ENCODE measurements around the gene ADRA1B. TPM values are rescaled to one million over a fixed set of nuclear protein-coding genes. Genes with fewer than 3 reads are reported as not detected.

ADRA1B gene
- total and polyA plus RNA-seq, 2 of the 8 experiments (the other 6 are each of a cell fraction or from before 2014, with no cell fraction given) = not detected

DNA sequence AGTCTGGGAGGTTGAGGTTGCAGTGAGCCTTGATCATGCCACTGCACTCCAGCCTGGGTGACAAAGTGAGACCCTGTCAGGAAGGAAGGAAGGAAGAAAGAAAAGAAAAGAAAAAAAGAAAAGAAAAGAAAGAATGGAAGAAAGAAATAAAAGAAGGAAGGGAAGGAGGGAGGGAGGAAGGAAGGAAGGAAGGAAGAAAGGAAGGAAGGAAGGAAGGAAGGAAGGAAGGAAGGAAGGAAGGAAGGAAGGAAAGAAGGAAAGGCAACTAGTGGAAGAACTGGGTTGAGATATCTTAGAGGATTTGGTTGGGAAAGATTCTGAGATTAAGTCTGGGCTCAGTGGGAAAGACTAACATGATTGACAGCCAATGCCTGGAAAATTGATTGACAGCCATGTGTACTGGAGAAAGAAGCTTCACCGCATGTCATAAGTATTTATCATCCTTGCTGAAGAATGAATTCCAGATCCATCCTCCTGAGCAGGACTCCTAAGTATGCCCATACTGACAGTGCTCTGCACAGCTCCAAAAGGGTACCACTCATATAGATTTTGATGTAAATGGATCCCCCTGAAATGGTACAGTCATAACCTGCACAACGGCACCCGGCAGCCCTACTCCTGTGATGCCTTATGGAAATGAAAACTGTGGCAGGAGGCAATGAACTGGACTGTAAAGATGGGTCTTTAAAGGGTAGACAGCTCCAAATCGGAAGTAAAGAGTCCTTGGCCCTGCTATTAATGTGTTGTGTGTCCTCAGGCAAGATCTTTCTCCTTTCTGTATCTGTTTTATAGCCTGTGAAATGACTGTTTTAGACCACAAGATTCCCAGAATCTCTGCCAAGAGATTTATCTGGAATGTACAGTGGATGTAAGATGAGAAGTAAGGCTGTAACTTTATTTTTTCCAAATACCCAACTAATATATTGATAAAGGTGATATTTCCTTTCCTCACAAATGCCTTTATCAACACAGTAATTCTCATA is 16.9 kb upstream of the ADRA1B start (continued):
- TF ChIP-seq, protein P1, sequence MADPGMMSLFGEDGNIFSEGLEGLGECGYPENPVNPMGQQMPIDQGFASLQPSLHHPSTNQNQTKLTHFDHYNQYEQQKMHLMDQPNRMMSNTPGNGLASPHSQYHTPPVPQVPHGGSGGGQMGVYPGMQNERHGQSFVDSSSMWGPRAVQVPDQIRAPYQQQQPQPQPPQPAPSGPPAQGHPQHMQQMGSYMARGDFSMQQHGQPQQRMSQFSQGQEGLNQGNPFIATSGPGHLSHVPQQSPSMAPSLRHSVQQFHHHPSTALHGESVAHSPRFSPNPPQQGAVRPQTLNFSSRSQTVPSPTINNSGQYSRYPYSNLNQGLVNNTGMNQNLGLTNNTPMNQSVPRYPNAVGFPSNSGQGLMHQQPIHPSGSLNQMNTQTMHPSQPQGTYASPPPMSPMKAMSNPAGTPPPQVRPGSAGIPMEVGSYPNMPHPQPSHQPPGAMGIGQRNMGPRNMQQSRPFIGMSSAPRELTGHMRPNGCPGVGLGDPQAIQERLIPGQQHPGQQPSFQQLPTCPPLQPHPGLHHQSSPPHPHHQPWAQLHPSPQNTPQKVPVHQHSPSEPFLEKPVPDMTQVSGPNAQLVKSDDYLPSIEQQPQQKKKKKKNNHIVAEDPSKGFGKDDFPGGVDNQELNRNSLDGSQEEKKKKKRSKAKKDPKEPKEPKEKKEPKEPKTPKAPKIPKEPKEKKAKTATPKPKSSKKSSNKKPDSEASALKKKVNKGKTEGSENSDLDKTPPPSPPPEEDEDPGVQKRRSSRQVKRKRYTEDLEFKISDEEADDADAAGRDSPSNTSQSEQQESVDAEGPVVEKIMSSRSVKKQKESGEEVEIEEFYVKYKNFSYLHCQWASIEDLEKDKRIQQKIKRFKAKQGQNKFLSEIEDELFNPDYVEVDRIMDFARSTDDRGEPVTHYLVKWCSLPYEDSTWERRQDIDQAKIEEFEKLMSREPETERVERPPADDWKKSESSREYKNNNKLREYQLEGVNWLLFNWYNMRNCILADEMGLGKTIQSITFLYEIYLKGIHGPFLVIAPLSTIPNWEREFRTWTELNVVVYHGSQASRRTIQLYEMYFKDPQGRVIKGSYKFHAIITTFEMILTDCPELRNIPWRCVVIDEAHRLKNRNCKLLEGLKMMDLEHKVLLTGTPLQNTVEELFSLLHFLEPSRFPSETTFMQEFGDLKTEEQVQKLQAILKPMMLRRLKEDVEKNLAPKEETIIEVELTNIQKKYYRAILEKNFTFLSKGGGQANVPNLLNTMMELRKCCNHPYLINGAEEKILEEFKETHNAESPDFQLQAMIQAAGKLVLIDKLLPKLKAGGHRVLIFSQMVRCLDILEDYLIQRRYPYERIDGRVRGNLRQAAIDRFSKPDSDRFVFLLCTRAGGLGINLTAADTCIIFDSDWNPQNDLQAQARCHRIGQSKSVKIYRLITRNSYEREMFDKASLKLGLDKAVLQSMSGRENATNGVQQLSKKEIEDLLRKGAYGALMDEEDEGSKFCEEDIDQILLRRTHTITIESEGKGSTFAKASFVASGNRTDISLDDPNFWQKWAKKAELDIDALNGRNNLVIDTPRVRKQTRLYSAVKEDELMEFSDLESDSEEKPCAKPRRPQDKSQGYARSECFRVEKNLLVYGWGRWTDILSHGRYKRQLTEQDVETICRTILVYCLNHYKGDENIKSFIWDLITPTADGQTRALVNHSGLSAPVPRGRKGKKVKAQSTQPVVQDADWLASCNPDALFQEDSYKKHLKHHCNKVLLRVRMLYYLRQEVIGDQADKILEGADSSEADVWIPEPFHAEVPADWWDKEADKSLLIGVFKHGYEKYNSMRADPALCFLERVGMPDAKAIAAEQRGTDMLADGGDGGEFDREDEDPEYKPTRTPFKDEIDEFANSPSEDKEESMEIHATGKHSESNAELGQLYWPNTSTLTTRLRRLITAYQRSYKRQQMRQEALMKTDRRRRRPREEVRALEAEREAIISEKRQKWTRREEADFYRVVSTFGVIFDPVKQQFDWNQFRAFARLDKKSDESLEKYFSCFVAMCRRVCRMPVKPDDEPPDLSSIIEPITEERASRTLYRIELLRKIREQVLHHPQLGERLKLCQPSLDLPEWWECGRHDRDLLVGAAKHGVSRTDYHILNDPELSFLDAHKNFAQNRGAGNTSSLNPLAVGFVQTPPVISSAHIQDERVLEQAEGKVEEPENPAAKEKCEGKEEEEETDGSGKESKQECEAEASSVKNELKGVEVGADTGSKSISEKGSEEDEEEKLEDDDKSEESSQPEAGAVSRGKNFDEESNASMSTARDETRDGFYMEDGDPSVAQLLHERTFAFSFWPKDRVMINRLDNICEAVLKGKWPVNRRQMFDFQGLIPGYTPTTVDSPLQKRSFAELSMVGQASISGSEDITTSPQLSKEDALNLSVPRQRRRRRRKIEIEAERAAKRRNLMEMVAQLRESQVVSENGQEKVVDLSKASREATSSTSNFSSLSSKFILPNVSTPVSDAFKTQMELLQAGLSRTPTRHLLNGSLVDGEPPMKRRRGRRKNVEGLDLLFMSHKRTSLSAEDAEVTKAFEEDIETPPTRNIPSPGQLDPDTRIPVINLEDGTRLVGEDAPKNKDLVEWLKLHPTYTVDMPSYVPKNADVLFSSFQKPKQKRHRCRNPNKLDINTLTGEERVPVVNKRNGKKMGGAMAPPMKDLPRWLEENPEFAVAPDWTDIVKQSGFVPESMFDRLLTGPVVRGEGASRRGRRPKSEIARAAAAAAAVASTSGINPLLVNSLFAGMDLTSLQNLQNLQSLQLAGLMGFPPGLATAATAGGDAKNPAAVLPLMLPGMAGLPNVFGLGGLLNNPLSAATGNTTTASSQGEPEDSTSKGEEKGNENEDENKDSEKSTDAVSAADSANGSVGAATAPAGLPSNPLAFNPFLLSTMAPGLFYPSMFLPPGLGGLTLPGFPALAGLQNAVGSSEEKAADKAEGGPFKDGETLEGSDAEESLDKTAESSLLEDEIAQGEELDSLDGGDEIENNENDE (IDR thresholded peaks at IDR 0.05; ENCODE audit: insufficient replicate concordance, low read length) = no peak
- TF ChIP-seq RXRA (IDR thresholded peaks at IDR 0.05; ENCODE audit: insufficient read depth, low read depth, low read length) (no peak), CBX5 (IDR thresholded peaks at IDR 0.05; ENCODE audit: low read depth, low read length) (no peak), TAF7 (optimal IDR thresholded peaks at IDR 0.05; ENCODE audit: borderline replicate concordance, low read depth, low read length) (no peak), BACH1 (IDR thresholded peaks at IDR 0.05; ENCODE audit: low read length) (no peak)
